H9 (cell line): ENCODE results near the gene MT1X. TPM values are rescaled to one million over a fixed set of nuclear protein-coding genes. Genes with fewer than 3 reads are reported as not detected.

ENCODE experiments used
- DNase-seq: peaks from one replicate; pipeline ENCODE4 v3.0.0-alpha.2; 2017
- H2AFZ ChIP-seq: one replicate; pipeline ENCODE4 v1.6.1; 2013; ENCODE audit warnings: mild to moderate bottlenecking, low read length, control low read depth, moderate library complexity
- H2AK5ac ChIP-seq: 2 replicates; pipeline ENCODE4 v1.6.1; 2013; ENCODE audit warnings: low read length, control low read depth, mixed read lengths; ENCODE audit not compliant: insufficient read length
- H2BK120ac ChIP-seq: one replicate; pipeline ENCODE4 v1.6.1; 2013; ENCODE audit warnings: low read depth, mild to moderate bottlenecking, low read length, control low read depth, inconsistent platforms; ENCODE audit not compliant: poor library complexity, severe bottlenecking
- H2BK12ac ChIP-seq: 2 replicates; pipeline ENCODE4 v1.6.1; 2013; ENCODE audit warnings: low read length, control low read depth, mixed read lengths, low read depth; ENCODE audit not compliant: insufficient read length
- H2BK15ac ChIP-seq: 2 replicates; pipeline ENCODE4 v1.6.1; 2013; ENCODE audit warnings: low read depth, low read length, control low read depth
- H2BK20ac ChIP-seq: one replicate; pipeline ENCODE4 v1.6.1; 2013; ENCODE audit warnings: low read depth, mild to moderate bottlenecking, low read length, control low read depth, inconsistent platforms; ENCODE audit not compliant: poor library complexity, severe bottlenecking
- H2BK5ac ChIP-seq: 2 replicates; pipeline ENCODE4 v1.6.1; 2013; ENCODE audit warnings: low read length, control low read depth, mixed read lengths; ENCODE audit not compliant: insufficient read length
- H3K14ac ChIP-seq: 2 replicates; pipeline ENCODE4 v1.6.1; 2013; ENCODE audit warnings: low read length, control low read depth; ENCODE audit not compliant: insufficient read depth
- H3K18ac ChIP-seq: 2 replicates; pipeline ENCODE4 v1.6.1; 2013; ENCODE audit warnings: low read depth, mild to moderate bottlenecking, mixed read lengths, low read length, control low read depth; ENCODE audit not compliant: insufficient read length
- H3K23ac ChIP-seq: 2 replicates; pipeline ENCODE4 v1.6.1; 2013; ENCODE audit warnings: low read length, control low read depth, mixed read lengths, low read depth; ENCODE audit not compliant: insufficient read length
- H3K23me2 ChIP-seq: 2 replicates; pipeline ENCODE4 v1.6.1; 2013; ENCODE audit warnings: low read depth, mild to moderate bottlenecking, mixed read lengths, low read length, control low read depth; ENCODE audit not compliant: insufficient read length, poor library complexity, severe bottlenecking
- H3K27ac ChIP-seq: 2 replicates; pipeline ENCODE4 v1.5.1; 2013; ENCODE audit warnings: low read length, control low read depth, mixed read lengths, low read depth; ENCODE audit not compliant: insufficient read length
- H3K27me3 ChIP-seq: 2 replicates; pipeline ENCODE4 v1.6.1; 2013; ENCODE audit warnings: low read length, control low read depth, inconsistent platforms; ENCODE audit not compliant: insufficient read depth
- H3K4ac ChIP-seq: 2 replicates; pipeline ENCODE4 v1.6.1; 2013; ENCODE audit warnings: low read depth, mild to moderate bottlenecking, control low read depth, inconsistent platforms, low read length, moderate library complexity
- H3K4me1 ChIP-seq: 2 replicates; pipeline ENCODE4 v1.6.1; 2013; ENCODE audit warnings: low read length, control low read depth, inconsistent platforms; ENCODE audit not compliant: insufficient read depth
- H3K4me2 ChIP-seq: 2 replicates; pipeline ENCODE4 v1.6.1; 2013; ENCODE audit warnings: low read length, control low read depth, mixed read lengths; ENCODE audit not compliant: insufficient read length, insufficient read depth
- H3K56ac ChIP-seq: 2 replicates; pipeline ENCODE4 v1.6.1; 2013; ENCODE audit warnings: low read depth, mild to moderate bottlenecking, mixed read lengths, low read length, control low read depth; ENCODE audit not compliant: insufficient read length
- H3K79me1 ChIP-seq: 2 replicates; pipeline ENCODE4 v1.6.1; 2013; ENCODE audit warnings: low read depth, mild to moderate bottlenecking, moderate library complexity, low read length, control low read depth, inconsistent platforms; ENCODE audit not compliant: insufficient read depth, poor library complexity, severe bottlenecking
- H3K79me2 ChIP-seq: 2 replicates; pipeline ENCODE4 v1.6.1; 2013; ENCODE audit warnings: low read length, control low read depth, inconsistent platforms; ENCODE audit not compliant: insufficient read depth
- H3K9ac ChIP-seq: 2 replicates; pipeline ENCODE4 v1.6.1; 2013; ENCODE audit warnings: low read length, control low read depth, mixed read lengths; ENCODE audit not compliant: insufficient read length; ENCODE audit errors: extremely low read depth
- H3K9me3 ChIP-seq: one replicate; pipeline ENCODE4 v1.6.1; 2013; ENCODE audit warnings: low read depth, low read length, inconsistent platforms; ENCODE audit not compliant: control insufficient read depth
- H3T11ph ChIP-seq: one replicate; pipeline ENCODE4 v1.6.1; 2013; ENCODE audit warnings: mild to moderate bottlenecking, low read length, control low read depth, inconsistent platforms
- H4K20me1 ChIP-seq: one replicate; pipeline ENCODE4 v1.6.1; 2013; ENCODE audit not compliant: control insufficient read depth, insufficient read length, insufficient read depth
- H4K5ac ChIP-seq: 2 replicates; pipeline ENCODE4 v1.6.1; 2013; ENCODE audit warnings: low read depth, mild to moderate bottlenecking, mixed read lengths, low read length, control low read depth; ENCODE audit not compliant: insufficient read length
- H4K8ac ChIP-seq: replicated peaks from 2 replicates; pipeline ENCODE4 v1.6.1; 2013; ENCODE audit warnings: low read length, control low read depth, mixed read lengths, low read depth; ENCODE audit not compliant: insufficient read length
- H4K91ac ChIP-seq: 2 replicates; pipeline ENCODE4 v1.6.1; 2013; ENCODE audit warnings: low read depth, mild to moderate bottlenecking, moderate library complexity, mixed read lengths, low read length, control low read depth; ENCODE audit not compliant: insufficient read length
- H3K27ac Mint-ChIP-seq, 3 experiments: 2 replicates in 2 of 3; 3 replicates in 1 of 3; pipeline ENCODE4 v1.8.0; 2020 to 2021; ENCODE audit warnings: mixed read lengths in 3 of 3, mild to moderate bottlenecking in 1 of 3, moderate library complexity in 1 of 3
- H3K27me3 Mint-ChIP-seq: 2 replicates; pipeline ENCODE4 v1.8.0; 2021; ENCODE audit warnings: low read depth, mild to moderate bottlenecking, moderate library complexity, mixed read lengths
- H3K36me3 Mint-ChIP-seq, 3 experiments: 2 replicates in 2 of 3; 3 replicates in 1 of 3; pipeline ENCODE4 v1.8.0; 2020 to 2021; ENCODE audit warnings: low read depth in 3 of 3, mixed read lengths in 3 of 3; ENCODE audit not compliant: insufficient read depth in 1 of 3
- H3K4me1 Mint-ChIP-seq, 2 experiments: 2 replicates each; pipeline ENCODE4 v1.8.0; 2020; ENCODE audit warnings: mixed read lengths in 2 of 2
- H3K4me3 Mint-ChIP-seq, 2 experiments: 2 replicates in 1 of 2; 3 replicates in 1 of 2; pipeline ENCODE4 v1.8.0; 2020 to 2021; ENCODE audit warnings: mild to moderate bottlenecking in 2 of 2, mixed read lengths in 2 of 2, moderate library complexity in 1 of 2
- H3K9me3 Mint-ChIP-seq, 2 experiments: 2 replicates in 1 of 2; 3 replicates in 1 of 2; pipeline ENCODE4 v1.8.0; 2020; ENCODE audit warnings: mild to moderate bottlenecking in 2 of 2, mixed read lengths in 2 of 2, moderate library complexity in 1 of 2
- WGBS: extraction: QIAGEN DNeasy Blood & Tissue Kit; methylation state at CpG from one replicate; pipeline ENCODE4 v1.1.7; 2013; ENCODE audit warnings: missing lambda C conversion rate, low lambda C conversion rate, mixed read lengths; ENCODE audit not compliant: insufficient read length; ENCODE audit errors: extremely low coverage; 5-methylcytosine and 5-hydroxymethylcytosine counted together
- total RNA-seq: library from RNA; stranded (reverse); gene quantifications from 2 replicates; pipeline ENCODE4 v1.2.1, GENCODE V29; 2021
- TF ChIP-seq, protein P1 (sequence below): fragments of 200-600 bp; sonication (generic); conservative IDR thresholded peaks from 3 replicates; pipeline ENCODE4 v1.8.0; 2021; ENCODE audit warnings: antibody characterized with exemption, mild to moderate bottlenecking

The MT1X gene
- total RNA-seq, 1 experiment from 2014 or later: 32.1 TPM

DNA sequence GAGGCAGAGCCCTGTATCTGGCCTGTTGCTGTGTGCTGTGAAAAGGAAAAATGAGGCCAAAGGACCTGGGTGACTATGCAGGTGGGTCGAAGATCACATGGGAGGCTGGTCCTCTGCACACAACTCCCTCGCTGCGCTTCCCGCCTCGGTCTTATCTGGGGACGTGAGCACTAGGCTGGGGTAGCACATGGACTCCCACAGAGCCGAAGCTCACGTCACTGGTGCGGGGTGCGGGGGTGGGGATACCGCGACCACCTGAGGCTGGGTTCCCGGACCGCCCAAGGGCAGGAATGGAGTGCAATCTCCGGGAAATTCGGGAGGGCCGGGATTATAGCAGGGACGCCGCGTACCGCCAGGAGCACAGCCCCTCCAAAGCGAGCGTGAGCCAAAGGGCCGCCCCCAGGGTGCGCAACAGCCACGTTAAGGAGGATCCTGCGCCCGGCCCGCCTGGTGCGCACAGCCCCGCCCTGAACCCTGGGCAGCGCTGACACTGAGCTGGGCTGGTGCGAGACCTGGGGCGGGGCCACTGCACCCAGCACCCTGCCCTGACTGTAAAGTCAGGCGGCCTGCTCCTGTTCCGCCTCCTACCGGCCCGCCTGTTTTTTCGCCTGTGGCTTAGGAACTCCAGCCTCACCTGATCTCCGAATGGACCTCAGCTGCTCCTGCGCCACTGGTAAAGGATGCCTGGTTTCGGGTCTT lies 39.0 kb upstream of the MT1X start:
- H2BK12ac ChIP-seq: no peak overlapping the region
- no peak overlapping the region for H4K5ac ChIP-seq
- no peak overlapping the region for H3K18ac ChIP-seq
- no peaks in the 10 kb centered on the region for H4K20me1 ChIP-seq
- Mint-ChIP-seq H3K36me3 (no peaks in the 10 kb centered on the region), H3K4me3 (peak overlapping the region; percentile 54 to 76), H3K4me1 (peaks cover 16 to 28% of the 10 kb centered on the region in 2 experiments), H3K9me3 (no peaks in the 10 kb centered on the region; a peak in 1 of 5 replicates), H3K27me3 (peaks cover 99% of the 10 kb centered on the region), H3K27ac (no peak overlapping the region; a peak in 1 of 7 replicates)
- no peak overlapping the region for H4K8ac ChIP-seq
- H3K4me1 ChIP-seq: no peaks in the 10 kb centered on the region
- no peak overlapping the region for H2BK15ac ChIP-seq
- H3K23me2 ChIP-seq: peaks cover 2% of the 10 kb centered on the region
- TF ChIP-seq, protein P1, sequence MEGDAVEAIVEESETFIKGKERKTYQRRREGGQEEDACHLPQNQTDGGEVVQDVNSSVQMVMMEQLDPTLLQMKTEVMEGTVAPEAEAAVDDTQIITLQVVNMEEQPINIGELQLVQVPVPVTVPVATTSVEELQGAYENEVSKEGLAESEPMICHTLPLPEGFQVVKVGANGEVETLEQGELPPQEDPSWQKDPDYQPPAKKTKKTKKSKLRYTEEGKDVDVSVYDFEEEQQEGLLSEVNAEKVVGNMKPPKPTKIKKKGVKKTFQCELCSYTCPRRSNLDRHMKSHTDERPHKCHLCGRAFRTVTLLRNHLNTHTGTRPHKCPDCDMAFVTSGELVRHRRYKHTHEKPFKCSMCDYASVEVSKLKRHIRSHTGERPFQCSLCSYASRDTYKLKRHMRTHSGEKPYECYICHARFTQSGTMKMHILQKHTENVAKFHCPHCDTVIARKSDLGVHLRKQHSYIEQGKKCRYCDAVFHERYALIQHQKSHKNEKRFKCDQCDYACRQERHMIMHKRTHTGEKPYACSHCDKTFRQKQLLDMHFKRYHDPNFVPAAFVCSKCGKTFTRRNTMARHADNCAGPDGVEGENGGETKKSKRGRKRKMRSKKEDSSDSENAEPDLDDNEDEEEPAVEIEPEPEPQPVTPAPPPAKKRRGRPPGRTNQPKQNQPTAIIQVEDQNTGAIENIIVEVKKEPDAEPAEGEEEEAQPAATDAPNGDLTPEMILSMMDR: peak; percentile 66
- H3K79me1 ChIP-seq: no peaks in the 10 kb centered on the region
- WGBS: no CpG with 5 or more reads among the region's 42 CpGs
- H3K27ac ChIP-seq: no peak overlapping the region
- peak; percentile 79 for DNase-seq
- H2AK5ac ChIP-seq: no peak overlapping the region
- H3K27me3 ChIP-seq: peaks cover 79% of the 10 kb centered on the region
- no peak overlapping the region for H3T11ph ChIP-seq
- no peak overlapping the region for H3K4ac ChIP-seq
- no peak overlapping the region for H2BK5ac ChIP-seq
- no peak overlapping the region for H4K91ac ChIP-seq
- H3K9me3 ChIP-seq: no peaks in the 10 kb centered on the region
- no peak overlapping the region for H2BK120ac ChIP-seq
- no peak overlapping the region for H2BK20ac ChIP-seq
- H3K14ac ChIP-seq: no peak overlapping the region
- peak overlapping the region; percentile 43 for H3K4me2 ChIP-seq
- no peak overlapping the region for H3K23ac ChIP-seq
- no peak overlapping the region for H3K9ac ChIP-seq
- no peaks in the 10 kb centered on the region for H3K79me2 ChIP-seq
- no peak overlapping the region for H3K56ac ChIP-seq
- no peak overlapping the region for H2AFZ ChIP-seq
